ENCODE results near the gene PCA3. TPM values are rescaled to one million over a fixed set of nuclear protein-coding genes. Genes with fewer than 3 reads are reported as not detected.

PCA3 gene
- polyA plus RNA-seq, 1 donor from 2014 or later = 0.16 TPM

GRCh38 chr9:76743931-76744330 is 20.3 kb upstream of the PCA3 start:
- TF ChIP-seq EP300 (conservative IDR thresholded peaks at IDR 0.05; ENCODE audit: poor library complexity, severe bottlenecking) (no peak), MXI1 (conservative IDR thresholded peaks at IDR 0.05; ENCODE audit: poor library complexity, severe bottlenecking) (no peak), CTCF (IDR thresholded peaks at IDR 0.05; ENCODE audit: poor library complexity, severe bottlenecking) (no peak), TAF1 (IDR thresholded peaks at IDR 0.05; ENCODE audit: low read depth) (no peak), REST (IDR thresholded peaks at IDR 0.05; ENCODE audit: borderline replicate concordance) (no peak), RAD21 (conservative IDR thresholded peaks at IDR 0.05) (no peak), EZH2 (IDR thresholded peaks at IDR 0.05; ENCODE audit: borderline replicate concordance, insufficient read depth, low read length, poor library complexity, severe bottlenecking) (no peak), POLR2AphosphoS5 (IDR thresholded peaks at IDR 0.05) (no peak), SMC3 (conservative IDR thresholded peaks at IDR 0.05; ENCODE audit: poor library complexity) (no peak)
- no peaks in the 10 kb centered on the region for H4K20me1 ChIP-seq (ENCODE audit: insufficient read depth)
- no peaks in the 10 kb centered on the region for H3K9me3 ChIP-seq (ENCODE audit: low read length)
- no peak overlapping the region for H3K9ac ChIP-seq (ENCODE audit: low read length)
- no peak overlapping the region for H2AFZ ChIP-seq (ENCODE audit: low read depth, low read length)
- no peak overlapping the region for H3K27ac ChIP-seq (ENCODE audit: low read length)
- H3K79me2 ChIP-seq (replicated peaks; ENCODE audit: insufficient read depth, low read length) = no peaks in the 10 kb centered on the region
- H3K36me3 ChIP-seq (ENCODE audit: insufficient read depth, low read length) = no peaks in the 10 kb centered on the region
- H3K4me2 ChIP-seq (ENCODE audit: low read length) = no peak overlapping the region
- no peaks in the 10 kb centered on the region for H3F3A ChIP-seq (ENCODE audit: insufficient read depth, low read length, poor library complexity, severe bottlenecking)
- no peaks in the 10 kb centered on the region for H3K9me2 ChIP-seq (ENCODE audit: insufficient read depth, low read length)
- no peak overlapping the region for H3K4me3 ChIP-seq (ENCODE audit: low read length)
- H3K27me3 ChIP-seq (ENCODE audit: insufficient read depth, low read depth, low read length) = no peaks in the 10 kb centered on the region

GRCh38 chr9:76744336-76744735 is 19.9 kb upstream of the PCA3 start:
- no peak for TF ChIP-seq RAD21 (conservative IDR thresholded peaks at IDR 0.05)
- TF ChIP-seq EP300 (conservative IDR thresholded peaks at IDR 0.05; ENCODE audit: poor library complexity, severe bottlenecking) = no peak
- no peak for TF ChIP-seq CTCF (IDR thresholded peaks at IDR 0.05; ENCODE audit: poor library complexity, severe bottlenecking)
- no peak for TF ChIP-seq POLR2AphosphoS5 (IDR thresholded peaks at IDR 0.05)
- Histone ChIP-seq H3F3A (ENCODE audit: insufficient read depth, low read length, poor library complexity, severe bottlenecking) (no peaks in the 10 kb centered on the region), H3K9me3 (ENCODE audit: low read length) (no peaks in the 10 kb centered on the region), H3K4me3 (ENCODE audit: low read length) (no peak overlapping the region), H3K79me2 (replicated peaks; ENCODE audit: insufficient read depth, low read length) (no peaks in the 10 kb centered on the region), H3K9ac (ENCODE audit: low read length) (no peak overlapping the region), H3K9me2 (ENCODE audit: insufficient read depth, low read length) (no peaks in the 10 kb centered on the region), H3K4me2 (ENCODE audit: low read length) (no peak overlapping the region), H4K20me1 (ENCODE audit: insufficient read depth) (no peaks in the 10 kb centered on the region), H2AFZ (ENCODE audit: low read depth, low read length) (no peak overlapping the region), H3K27ac (ENCODE audit: low read length) (no peak overlapping the region), H3K36me3 (ENCODE audit: insufficient read depth, low read length) (no peaks in the 10 kb centered on the region), H3K27me3 (ENCODE audit: insufficient read depth, low read depth, low read length) (no peaks in the 10 kb centered on the region)
